Hippocampal formation (tissue), 2 donors: Measurements from ENCODE around the gene TMEM255B.
A peak's percentile ranks its signal among the peaks of the same experiment; 100 is the strongest.
"Not testable (repeated sequence)": the region's sequence is repeated elsewhere in the genome, so short reads cannot be mapped to it uniquely, and the experiment has no call there.

Source experiments
- DNase-seq, 2 donors: peaks; one replicate each; lab custom pipeline; 2025; lab: John Stamatoyannopoulos, UW

Gene TMEM255B

DNA sequence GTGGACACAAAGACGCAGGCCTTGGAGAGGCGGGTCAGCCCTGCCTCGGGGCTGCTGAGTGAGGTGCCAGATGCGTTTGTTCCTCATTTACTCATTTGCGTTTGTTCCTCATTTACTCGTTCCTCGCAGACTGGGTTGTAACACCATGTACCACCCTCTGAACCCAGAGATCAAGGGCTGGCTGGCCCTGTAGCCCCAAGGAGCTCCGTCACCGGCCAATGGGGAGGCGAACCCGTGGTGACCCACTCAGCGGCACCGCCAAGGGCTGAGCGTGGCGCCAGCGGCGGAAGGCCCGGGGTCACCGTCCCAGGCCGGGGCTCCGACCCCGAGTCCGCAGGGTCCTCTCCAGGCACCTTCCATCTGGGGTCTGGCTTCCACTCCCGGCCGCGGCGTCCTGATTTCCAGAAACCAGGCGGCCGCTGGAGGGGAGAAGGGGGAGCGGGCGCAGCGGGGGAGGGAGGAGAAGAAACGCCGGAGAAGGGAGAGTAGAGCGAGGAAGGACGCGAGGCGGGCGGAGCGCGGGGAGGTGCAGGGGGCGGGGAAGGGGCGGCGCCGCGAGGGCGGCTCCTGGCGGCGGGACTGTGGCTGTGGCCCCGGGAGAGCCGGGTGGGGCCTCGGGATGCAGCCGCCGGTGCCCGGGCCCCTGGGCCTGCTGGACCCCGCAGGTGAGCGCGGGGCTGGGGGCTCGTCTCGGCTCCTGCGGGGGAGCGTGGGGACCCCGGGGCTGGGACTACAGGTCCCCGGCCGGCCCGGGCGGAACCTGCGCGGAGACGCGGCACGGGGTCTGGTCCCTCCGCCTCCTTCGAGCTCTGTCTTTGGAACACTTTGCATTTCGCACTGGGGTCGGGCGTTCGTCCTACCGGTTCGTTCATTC lies at the start of gene TMEM255B:
TMEM255B (plus strand) TSS at position 576 of the 874 bp plus-strand sequence; CDS start at position 620, 44 bp downstream.
- DNase-seq: peak; percentile 73 to 80

GRCh38 chr13:113722921-113723320 lies 36.1 kb upstream of the TMEM255B start:
- DNase-seq: no peak

DNA sequence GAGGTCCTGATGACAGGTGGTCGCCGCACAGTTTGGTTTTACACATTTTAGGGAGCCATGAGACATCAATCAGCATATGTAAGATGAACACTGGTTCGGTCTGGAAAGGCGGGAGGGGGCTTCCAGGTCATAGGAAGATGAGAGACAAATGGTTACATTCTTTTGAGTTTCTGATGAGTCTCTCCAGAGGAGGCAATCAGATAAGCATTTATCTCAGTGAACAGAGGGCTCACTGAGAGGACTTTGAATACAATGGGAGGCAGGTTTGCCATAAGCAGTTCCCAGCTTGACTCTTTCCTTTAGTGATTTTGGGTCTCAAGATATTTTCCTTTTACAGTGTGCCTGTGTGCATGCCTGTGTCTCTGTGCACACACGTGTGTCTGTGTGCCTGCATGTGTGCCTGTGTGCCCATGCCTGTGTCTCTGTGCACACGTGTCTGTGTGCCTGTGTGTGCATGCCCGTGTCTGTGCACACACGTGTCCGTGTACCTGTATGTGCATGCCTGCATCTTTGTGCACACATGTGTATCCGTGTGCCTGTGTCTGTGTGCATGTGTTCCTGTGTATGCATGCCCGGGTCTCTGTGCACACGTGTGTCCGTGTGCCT lies 35.5 kb upstream of the TMEM255B start:
- DNase-seq: no peak

GRCh38 chr13:113724016-113724758 lies 34.8 kb upstream of the TMEM255B start:
- no peak for DNase-seq

DNA sequence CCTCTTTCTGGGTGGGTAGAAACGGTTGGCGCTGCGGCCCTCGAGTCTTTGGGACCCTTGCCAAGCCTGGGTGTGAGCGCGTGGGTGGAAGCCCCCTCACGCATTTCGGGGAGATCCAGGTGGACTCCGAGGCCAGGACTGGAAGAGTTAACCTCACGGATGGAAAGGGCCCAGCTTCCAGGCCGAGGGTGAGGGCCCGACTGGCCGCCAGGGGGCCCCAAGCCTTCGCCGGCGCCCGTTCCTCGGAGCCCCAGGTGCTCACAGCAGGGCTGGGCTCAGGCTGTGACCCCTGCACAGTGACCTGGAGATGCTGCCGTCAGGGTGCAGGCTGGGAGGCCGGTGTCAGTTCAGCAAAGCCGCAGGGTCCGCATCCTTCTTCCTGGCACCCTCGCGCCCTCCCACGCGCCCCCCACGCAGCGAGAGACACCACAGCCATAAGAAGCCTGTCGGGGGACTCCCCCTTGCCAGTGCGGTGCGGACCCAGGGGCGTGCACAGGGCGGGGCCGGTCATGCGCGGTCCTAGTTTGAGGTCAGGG lies 34.2 kb upstream of the TMEM255B start:
- DNase-seq: peak; percentile 59 to 71

DNA sequence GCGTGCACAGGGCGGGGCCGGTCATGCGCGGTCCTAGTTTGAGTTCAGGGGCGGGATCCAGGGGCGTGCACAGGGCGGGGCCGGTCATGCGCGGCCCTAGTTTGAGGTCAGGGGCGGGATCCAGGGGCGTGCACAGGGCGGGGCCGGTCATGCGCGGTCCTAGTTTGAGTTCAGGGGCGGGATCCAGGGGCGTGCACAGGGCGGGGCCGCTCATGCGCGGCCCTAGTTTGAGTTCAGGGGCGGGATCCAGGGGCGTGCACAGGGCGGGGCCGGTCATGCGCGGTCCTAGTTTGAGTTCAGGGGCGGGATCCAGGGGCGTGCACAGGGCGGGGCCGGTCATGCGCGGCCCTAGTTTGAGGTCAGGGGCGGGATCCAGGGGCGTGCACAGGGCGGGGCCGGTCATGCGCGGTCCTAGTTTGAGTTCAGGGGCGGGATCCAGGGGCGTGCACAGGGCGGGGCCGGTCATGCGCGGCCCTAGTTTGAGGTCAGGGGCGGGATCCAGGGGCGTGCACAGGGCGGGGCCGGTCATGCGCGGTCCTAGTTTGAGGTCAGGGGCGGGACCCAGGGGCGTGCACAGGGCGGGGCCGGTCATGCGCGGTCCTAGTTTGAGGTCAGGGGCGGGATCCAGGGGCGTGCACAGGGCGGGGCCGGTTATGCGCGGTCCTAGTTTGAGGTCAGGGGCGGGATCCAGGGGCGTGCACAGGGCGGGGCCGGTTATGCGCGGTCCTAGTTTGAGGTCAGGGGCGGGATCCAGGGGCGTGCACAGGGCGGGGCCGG lies 33.5 kb upstream of the TMEM255B start:
- not testable (repeated sequence) for DNase-seq

- DNase-seq: not testable (repeated sequence)
Observed at GRCh38 chr13:113726106-113726821, 32.8 kb upstream of the TMEM255B start.

DNA sequence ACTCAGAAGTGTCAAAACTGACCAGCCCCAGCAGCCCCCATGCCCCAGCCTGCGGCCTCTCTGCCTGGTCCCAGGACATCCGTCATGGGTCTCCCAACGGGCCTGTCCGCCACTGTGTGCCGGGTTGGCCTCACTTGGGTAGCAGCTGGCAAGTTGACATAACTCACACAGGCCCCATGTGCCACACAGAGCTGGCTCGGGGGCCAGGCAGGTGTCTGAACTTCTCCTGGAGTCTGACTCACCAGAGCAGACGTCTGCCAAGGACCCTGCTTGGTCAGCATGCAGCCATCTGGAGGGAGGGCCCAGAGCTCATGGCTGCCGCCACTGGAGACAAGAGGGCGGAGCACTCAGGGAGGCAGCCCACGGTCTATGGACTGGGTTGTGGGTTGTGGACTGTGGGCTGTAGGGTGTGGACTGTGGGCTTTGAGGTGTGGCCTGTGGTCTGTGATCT lies 32.0 kb upstream of the TMEM255B start:
- no peak for DNase-seq

DNA sequence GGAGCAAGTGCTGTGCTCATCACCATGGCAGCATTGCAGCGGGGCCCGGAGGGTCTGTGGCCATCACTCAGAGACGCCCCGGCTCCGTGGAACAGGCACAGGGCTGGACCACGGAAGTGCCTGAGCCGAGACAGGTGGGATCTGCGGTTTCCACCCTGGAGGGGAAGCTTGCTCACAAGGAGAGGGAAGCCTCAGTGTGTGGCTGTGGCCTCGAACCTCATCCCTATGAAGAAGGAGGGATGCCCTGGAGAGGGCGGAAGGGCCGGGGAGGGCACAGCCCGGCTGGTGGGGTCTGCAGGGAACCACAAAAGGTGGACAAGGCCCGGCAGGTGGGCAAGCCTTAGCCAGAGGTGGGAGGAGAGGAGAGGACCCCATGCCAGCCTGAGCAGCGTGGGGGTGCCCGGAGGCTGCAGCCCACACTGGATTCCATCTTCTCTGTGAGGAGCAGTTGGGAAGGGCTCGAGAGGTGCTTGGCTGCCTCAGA lies 30.4 kb upstream of the TMEM255B start:
- DNase-seq: no peak

GRCh38 chr13:113729187-113730019 lies 29.6 kb upstream of the TMEM255B start:
- DNase-seq: no peak

DNA sequence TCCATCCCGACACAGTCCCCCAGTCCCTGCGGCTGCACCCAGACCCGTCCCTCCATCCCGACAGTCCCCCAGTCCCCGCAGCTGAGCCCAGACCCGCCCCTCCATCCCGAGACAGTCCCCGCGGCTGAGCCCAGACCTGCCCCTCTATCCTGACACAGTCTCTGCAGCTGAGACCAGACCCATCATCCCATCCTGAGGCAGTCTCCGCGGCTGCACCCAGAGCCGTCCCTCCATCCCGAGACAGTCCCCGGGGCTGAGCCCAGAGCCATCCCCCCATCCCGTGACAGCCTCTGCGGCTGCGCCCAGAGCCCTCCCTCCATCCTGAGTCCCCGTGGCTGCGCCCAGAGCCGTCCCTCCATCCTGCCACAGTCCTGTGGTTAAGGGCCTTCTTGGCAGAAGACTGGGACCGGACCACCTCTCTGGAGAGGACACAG lies 28.8 kb upstream of the TMEM255B start:
- DNase-seq: no peak

DNA sequence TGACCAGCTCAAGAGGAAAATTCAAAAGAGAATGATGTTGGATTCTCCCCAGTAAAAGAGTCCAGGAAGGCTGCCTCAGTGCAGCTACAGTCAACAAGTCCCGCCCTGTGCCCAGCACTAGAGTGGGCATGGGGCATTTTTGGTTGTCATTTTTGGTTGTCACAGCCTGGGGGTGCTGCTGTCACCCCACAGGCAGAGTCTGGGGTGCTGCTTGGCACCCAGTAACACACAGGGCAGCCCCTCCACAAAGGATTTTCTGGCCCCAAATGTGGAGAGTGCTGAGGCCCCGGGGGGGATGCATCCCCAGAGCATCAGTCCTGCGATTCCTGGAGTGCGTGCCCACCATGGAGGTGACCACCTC lies 28.2 kb upstream of the TMEM255B start:
- no peak for DNase-seq

- no peak for DNase-seq
Observed at GRCh38 chr13:113731192-113732175, 27.5 kb upstream of the TMEM255B start.

- no peak for DNase-seq
Observed at GRCh38 chr13:113732176-113732960, 26.7 kb upstream of the TMEM255B start.

DNA sequence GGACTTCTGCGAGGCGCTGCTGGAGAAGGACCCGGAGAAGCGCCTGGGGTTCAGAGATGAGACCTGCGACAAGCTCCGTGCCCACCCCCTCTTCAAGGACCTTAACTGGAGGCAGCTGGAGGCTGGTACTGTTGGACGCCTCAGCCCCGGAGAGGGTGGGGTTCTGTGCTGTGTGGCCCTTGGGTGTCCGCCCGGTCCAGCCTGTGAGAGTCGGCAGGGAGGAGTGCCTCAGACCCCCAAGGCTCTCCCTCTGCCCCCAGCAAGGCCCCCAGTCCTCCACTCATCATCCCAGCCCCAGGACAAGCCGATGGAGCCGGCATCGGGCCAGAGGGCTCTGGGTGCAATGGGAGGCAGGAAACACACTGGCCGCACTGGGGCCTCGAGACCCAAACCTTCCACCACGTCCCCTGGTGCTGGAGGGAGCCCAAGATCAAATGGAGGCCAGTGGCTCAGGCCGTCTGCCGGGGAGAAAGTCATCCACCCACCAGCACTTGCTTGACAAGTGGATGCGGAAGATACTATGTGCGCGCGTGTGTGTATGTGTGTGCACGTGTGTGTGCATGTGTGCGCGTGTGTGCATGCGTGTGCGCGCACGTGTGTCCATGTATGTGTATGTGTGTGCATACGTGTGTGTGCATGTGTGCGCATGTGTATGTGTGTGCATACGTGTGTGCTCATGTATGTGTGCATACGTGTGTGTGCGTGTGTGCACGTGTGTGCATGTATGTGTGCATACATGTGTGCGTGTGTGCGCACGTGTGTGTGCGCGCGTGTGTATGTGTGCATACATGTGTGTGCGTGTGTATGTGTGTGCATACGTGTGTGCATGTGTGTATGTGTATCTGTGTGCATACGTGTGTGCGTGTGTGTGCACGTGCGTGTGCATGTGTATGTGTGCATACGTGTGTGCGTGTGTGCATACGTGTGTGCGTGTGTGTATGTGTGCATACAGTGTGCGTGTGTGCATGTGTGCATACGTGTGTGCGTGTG lies 25.8 kb upstream of the TMEM255B start:
- DNase-seq: no peak

GRCh38 chr13:113734099-113734825 lies 24.8 kb upstream of the TMEM255B start:
- DNase-seq: no peak
